Measurements from ENCODE around the gene RNF146. TPM values are rescaled to one million over a fixed set of nuclear protein-coding genes. Genes with fewer than 3 reads are reported as not detected.
"Not testable (repeated sequence)": the region's sequence is repeated elsewhere in the genome, so short reads cannot be mapped to it uniquely, and the experiment has no call there.

The RNF146 gene
- 18.0 and 18.9 TPM in 2 replicates for total RNA-seq (2014; rRNA removed; shearing (Covaris generic))

DNA sequence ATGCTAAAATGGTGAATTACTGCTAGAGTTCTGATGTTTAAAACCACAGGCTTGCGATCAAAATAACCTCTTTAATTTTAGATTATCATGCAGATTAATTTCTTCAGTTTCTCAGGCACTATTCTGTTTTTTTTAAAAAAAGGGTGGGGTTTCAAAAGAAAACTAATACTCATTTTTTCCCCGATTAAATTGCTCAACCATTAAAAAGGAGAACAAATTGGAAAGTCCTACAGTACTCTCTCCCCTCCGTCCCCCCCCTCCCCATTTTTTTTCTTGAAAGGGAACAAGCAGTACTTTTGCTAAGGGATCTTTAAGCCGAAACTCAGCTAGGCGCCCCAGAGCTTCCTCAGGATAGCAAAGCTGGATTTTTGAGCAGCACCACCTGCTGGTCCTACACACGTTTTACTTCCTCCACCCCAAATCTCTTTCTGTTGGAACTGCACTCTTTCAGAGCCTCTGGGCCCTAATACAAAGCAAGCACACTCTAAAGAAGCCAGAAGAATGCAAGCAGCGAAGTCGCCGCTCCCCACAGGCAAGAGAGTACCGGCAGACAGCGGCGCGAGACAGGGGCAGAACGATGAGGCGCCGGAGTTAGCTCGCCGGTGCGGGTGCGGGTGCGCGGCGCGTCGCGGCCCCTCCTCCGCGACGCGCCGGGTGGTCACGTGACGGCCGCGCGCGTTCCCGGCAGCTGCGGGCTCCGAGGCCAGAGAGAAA, at the start of gene RNF146:
Gene RNF146 (plus strand): TSS at position 687 of the 714 bp plus-strand sequence. CDS start 13,475 bp downstream, outside the sequence.
- peak; percentile 67 for DNase-seq (ENCODE audit: low spot score)

GRCh38 chr6:127219869-127220268, 46.8 kb upstream of the RNF146 start:
- no peak for DNase-seq (ENCODE audit: low spot score)

GRCh38 chr6:127221201-127221600, 45.5 kb upstream of the RNF146 start:
- DNase-seq (ENCODE audit: low spot score) = no peak

DNA sequence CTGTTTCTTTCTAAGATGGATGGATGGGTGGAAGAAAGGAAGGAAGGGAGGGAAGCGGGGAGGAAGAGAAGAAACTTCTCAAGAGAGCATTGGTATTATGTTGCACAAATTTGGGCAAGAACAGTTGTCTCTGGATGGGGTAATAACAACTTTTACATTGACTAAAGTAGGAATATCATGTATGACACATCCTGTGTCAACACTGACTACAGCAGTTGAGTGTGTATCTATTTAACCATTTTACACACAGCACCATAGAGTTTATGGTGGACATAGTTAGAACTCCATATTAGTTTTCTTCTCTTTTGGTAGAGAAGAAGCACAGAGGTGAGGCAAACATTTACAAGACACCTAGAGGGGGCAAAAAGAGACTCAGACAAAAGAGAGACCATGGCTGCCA, 44.2 kb upstream of the RNF146 start:
- DNase-seq (ENCODE audit: low spot score) = no peak

- DNase-seq (ENCODE audit: low spot score) = no peak
Observed at GRCh38 chr6:127225497-127225896, 41.2 kb upstream of the RNF146 start.

DNA sequence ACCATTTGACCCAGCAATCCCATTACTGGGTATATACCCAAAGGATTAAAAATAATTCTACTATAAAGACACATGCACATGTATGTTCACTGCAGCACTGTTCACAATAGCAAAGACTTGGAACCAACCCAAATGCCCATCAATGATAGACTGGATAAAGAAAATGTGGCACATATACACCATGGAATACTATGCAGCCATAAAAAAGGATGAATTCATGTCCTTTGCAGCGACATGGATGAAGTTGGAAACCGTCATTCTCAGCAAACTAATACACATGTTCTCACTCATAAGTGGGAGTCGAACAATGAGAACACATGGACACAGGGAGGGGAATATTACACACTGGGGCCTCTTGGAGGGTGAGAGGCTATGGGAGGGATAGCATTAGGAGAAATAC, 32.8 kb upstream of the RNF146 start:
- not testable (repeated sequence) for DNase-seq (ENCODE audit: low spot score)

- DNase-seq (ENCODE audit: low spot score) = no peak
Observed at GRCh38 chr6:127243501-127243900, 23.2 kb upstream of the RNF146 start.

DNA sequence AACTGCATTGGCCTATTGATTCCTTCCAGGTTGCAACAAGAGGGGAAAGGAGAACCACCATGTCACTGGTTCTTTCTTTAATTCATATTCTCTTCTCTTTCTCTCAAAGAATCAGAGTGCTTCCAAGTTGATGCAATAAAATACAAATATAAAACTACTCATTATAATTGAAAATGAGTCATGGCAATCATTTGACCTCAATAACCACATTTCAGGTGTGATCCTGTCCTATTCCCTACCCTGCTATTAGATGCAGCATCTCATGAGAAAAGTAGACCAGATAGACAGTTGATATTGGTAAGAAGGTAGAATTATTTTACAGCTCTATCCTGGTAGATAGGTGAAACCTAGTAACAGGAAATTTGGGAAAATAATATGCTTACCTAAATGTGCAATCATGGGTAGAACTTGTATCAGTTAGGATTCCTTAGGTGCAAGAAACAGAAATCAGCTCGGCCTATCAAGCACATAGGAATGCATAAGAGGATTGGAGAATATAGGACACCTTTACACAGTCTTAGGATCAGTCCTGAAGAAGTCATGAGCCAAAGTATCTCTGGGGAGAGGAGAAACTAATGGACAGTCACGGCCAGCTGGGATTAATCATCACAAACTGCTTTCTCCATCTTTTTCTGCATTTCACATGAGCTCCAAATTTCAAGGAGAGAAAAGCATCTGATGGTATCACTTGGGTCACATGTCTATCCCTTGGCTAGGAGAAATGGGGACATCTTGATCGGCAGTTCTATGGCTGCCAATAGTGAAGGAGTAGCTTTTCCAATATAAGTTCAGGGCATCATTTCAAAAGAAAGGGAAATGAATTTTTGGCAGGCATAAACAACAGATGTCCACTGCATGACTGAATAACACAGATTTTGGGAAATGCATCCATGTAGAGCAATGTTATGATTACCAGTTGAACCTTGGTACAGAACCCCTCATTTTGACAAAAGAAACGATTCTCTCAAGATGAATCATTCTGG, 19.3 kb upstream of the RNF146 start:
- no peak for DNase-seq (ENCODE audit: low spot score)

GRCh38 chr6:127249621-127250020, 17.0 kb upstream of the RNF146 start:
- DNase-seq (ENCODE audit: low spot score) = no peak

GRCh38 chr6:127255286-127255685, 11.4 kb upstream of the RNF146 start:
- no peak for DNase-seq (ENCODE audit: low spot score)

DNA sequence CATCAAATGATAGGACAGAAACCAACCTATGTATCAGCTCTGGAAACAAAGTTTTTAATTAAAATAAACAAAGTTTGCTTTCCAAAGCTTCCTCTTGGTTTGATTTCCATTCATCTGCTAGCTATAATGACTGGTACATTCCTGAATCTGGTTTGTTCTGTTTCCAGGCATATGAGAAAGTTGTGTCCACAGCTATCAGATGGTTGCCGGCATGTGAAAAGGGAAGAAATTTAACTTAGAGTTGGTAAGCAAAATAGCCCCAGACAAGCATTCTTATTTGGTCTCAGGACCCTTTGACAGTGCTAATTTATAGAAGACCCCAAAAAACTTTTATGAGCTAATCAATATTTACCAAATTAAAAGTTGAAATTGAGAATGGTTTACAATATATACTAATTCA, 3.8 kb upstream of the RNF146 start:
- no peak for DNase-seq (ENCODE audit: low spot score)

DNA sequence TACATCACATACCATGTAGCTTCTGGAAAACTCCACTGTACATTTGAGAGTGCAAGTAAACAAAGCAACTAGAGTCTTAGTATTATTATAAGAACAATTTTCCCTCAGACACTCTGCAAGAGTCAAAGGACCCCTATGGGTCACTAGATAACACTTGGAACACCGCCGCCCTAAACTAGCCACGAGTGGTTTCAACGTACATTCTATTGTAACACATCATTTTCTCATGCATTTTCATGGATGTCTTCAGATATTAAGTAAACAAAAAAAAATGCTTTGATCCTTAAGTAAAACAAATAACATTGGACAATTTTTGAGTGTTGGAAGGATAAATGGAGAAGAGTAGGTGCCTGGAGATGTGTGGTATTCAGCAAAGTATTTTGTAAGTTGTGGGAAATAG, 3.2 kb upstream of the RNF146 start:
- no peak for DNase-seq (ENCODE audit: low spot score)

GRCh38 chr6:127266892-127267645, 405 bp downstream of the RNF146 start:
- DNase-seq (ENCODE audit: low spot score) = peak; percentile 13

DNA sequence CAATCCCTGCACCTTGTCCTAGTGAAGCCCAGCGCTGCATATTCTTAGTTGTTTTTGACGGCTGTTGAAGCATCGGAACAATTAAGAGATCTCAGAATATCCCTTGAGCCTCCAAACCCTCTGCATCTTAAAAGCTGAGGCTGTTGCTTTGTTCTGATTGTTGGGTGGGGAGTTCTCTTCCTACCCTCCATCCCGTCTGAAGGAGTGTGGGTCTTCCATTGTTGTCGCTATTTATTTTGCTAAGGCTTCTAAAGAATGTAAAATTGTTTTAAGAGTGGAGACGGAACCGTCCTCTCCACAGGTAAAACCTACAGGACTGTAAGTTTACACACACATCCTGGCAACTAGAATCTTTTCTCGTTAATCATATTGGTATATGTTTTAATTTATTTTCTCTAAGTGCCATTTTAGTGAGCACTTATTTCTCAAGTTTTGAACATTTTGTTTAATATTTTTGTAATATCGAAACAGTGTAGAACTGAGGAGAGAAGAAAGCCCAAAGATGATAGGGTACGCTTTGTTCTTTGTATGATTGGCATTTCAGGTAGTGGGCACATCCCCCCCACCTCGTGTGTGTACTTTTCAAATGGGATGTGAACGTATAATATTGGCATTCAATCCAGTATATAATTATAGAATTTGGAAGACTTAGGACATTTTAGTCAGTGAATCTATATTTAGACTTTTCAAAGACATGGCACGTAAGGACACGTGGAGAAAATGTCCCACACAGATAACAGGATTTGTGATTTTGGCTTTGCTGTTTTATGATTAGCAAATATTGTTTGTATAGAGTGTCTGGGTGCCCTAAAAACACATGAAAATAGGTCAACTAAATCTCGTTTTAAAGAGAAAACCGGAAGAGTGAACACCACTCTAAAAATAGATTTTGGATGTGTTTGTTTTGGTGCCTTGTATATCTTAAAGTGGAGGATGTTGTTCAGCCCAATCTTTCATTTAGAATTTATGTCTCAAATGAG, 1.3 kb downstream of the RNF146 start:
- DNase-seq (ENCODE audit: low spot score) = no peak

- no peak for DNase-seq (ENCODE audit: low spot score)
Observed at GRCh38 chr6:127272576-127272975, 5.9 kb downstream of the RNF146 start.

- DNase-seq (ENCODE audit: low spot score) = no peak
Observed at GRCh38 chr6:127273499-127273898, 6.8 kb downstream of the RNF146 start.

- DNase-seq (ENCODE audit: low spot score) = no peak
Observed at GRCh38 chr6:127276331-127276730, 9.7 kb downstream of the RNF146 start.

DNA sequence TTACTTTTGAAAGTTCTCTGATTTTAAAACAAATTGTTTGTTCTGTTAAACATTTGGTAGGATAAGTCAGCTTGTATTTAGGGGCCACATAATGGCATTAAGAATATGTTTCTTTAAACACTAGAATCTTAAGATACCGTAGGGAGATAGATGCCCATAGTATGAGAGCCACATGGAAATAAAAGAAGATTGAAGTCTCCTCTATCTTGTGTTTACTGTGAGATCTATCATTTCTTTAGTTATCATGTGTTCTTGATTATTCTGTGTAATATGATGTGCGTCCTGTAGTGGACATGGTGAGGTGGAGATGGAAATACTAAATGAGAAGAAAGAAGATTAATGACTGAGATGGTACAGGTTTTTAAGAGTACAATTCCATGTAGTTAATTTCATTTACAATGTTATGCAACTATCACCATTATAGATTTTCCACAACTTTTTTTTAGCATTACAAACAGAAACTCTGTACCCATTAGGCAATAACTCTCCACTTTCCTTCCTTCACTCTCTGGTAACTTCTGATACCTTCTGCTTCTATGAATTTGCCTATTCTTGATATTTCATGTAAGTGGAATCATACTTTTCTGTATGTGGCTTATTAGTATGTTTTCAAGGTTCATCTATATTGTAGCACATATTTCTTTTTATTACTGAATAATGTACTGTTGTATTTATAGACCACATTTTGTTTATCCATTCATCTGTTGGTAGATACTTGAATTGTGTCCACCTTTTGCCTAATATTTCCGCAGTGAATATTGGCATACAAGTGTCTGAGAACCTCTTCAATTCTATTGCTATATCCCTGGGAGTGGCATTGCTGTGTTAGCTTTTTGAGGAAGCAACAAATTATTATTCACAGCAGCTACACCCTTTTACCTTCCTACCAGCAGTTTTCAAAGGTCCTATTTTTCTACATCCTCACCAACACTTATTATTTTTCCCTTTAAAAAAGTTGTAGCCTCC, 11.5 kb downstream of the RNF146 start:
- no peak for DNase-seq (ENCODE audit: low spot score)

GRCh38 chr6:127279815-127280214, 13.2 kb downstream of the RNF146 start:
- DNase-seq (ENCODE audit: low spot score) = no peak

GRCh38 chr6:127282184-127282583, 15.5 kb downstream of the RNF146 start:
- DNase-seq (ENCODE audit: low spot score) = no peak
